Neural crest cell (in vitro differentiated cells): ENCODE measurements around the gene SLC66A1. TPM values are rescaled to one million over a fixed set of nuclear protein-coding genes. Genes with fewer than 3 reads are reported as not detected.

Experiments used
- DNase-seq: peaks from one replicate; pipeline ENCODE4 v3.0.0; 2021; ENCODE audit warnings: low read depth, mixed read lengths, low spot score
- H3K27ac Mint-ChIP-seq: one replicate; pipeline ENCODE4 v1.8.0; 2021; ENCODE audit warnings: mild to moderate bottlenecking, mixed read lengths; ENCODE audit not compliant: unreplicated experiment
- H3K27me3 Mint-ChIP-seq: 2 replicates; pipeline ENCODE4 v1.8.0; 2021; ENCODE audit warnings: low read depth, mild to moderate bottlenecking, mixed read lengths
- H3K36me3 Mint-ChIP-seq: 2 replicates; pipeline ENCODE4 v1.8.0; 2021; ENCODE audit warnings: low read depth, mild to moderate bottlenecking, mixed read lengths
- H3K4me1 Mint-ChIP-seq: 2 replicates; pipeline ENCODE4 v1.8.0; 2021; ENCODE audit warnings: mixed read lengths
- H3K4me3 Mint-ChIP-seq: one replicate; pipeline ENCODE4 v1.8.0; 2021; ENCODE audit warnings: mild to moderate bottlenecking, mixed read lengths
- H3K9me3 Mint-ChIP-seq: 2 replicates; pipeline ENCODE4 v1.8.0; 2021; ENCODE audit warnings: mixed read lengths
- CTCF ChIP-seq: fragments of 200-600 bp; sonication (generic); conservative IDR thresholded peaks from 2 replicates; pipeline ENCODE4 v1.5.0; 2021; ENCODE audit warnings: antibody characterized with exemption, mild to moderate bottlenecking
- total RNA-seq: library from RNA; stranded (reverse); gene quantifications from 2 replicates; pipeline ENCODE4 v1.2.1, GENCODE V29; 2021

Gene SLC66A1
- total RNA-seq, 1 donor from 2014 or later, result 27.4 TPM

- Mint-ChIP-seq H3K4me3 (no peak overlapping the region), H3K36me3 (no peaks in the 10 kb centered on the region), H3K27me3 (no peaks in the 10 kb centered on the region), H3K27ac (no peak overlapping the region), H3K4me1 (peaks cover 5% of the 10 kb centered on the region), H3K9me3 (no peaks in the 10 kb centered on the region)
- no peak for DNase-seq
- TF ChIP-seq CTCF, result no peak
These were observed 48.3 kb downstream of the SLC66A1 start for GRCh38 chr1:19360432-19360831.

DNA sequence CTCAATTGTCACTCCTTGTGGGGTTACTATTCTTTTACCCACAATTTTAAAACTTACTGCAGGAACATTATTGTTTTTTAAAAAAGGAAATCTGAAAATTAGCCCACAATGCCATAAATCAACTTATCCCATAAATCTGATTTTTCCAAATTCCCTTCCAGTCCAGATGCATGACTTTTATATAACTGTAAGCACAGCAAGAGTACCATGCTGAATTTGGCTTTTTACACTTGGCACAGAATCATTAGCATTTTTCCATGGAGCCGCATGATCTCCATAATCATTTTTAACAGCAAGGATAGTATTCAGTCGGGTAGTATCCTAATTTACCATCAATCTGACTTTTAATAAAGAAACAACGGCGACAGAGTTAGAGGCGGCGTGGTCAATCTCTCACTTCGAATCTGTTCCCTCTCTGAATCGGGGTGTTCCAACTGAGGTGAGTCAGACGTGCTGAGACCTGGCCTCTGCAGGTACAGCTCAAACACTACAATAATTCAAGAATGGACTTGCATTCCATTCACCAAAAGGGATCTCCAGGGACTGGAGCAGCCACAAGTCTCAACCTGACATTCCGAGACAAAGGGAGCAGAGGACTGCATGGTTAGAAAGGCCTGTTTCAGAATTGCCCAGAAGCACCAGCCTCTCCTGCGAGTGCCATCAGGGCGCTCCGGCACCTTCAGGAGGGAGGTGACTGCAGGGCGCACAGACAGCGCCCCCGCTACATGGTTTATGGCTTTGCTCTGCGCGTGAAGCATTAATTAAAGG is 48.9 kb downstream of the SLC66A1 start:
- Mint-ChIP-seq H3K27ac (peak overlapping the region; percentile 79), H3K27me3 (no peaks in the 10 kb centered on the region), H3K4me3 (no peak overlapping the region), H3K9me3 (no peaks in the 10 kb centered on the region), H3K36me3 (no peaks in the 10 kb centered on the region), H3K4me1 (peaks cover 5% of the 10 kb centered on the region)
- DNase-seq, result no peak
- no peak for TF ChIP-seq CTCF

GRCh38 chr1:19361611-19362147 is 49.6 kb downstream of the SLC66A1 start:
- TF ChIP-seq CTCF, result no peak
- H3K4me1 Mint-ChIP-seq, result peaks cover 9% of the 10 kb centered on the region
- no peak overlapping the region for H3K27ac Mint-ChIP-seq

DNA sequence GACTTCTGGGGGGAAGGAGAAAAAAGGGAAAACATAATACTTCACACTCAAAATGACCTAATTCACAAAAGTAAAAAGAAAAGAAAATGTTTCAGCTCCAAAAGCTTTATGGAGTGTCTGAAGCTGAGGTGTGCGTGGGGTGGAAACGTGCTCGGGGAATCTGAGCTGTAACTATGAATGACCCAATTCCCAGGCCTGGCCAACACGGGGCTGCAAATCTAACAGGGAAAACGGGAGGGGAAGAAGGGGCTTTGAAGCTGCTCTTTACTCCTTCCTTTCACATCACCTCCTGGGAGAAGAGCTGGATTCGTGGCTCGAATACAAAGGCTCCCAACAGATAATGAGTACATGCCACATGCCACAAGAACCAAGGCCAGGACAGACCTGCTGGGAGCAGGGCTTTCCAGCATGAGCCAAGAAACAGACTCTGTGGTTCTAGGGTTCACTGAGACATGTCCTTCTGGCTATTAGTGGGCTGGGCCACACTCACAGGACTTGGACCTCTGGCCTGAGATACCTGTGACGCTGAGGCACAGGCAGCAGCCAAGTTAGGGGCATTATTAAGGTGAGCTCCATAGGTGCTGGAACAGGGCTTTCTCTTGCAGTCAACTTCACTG is 51.5 kb downstream of the SLC66A1 start:
- no peak for DNase-seq
- Mint-ChIP-seq H3K9me3 (no peaks in the 10 kb centered on the region), H3K27ac (no peak overlapping the region), H3K36me3 (no peaks in the 10 kb centered on the region), H3K4me3 (no peak overlapping the region), H3K27me3 (no peaks in the 10 kb centered on the region), H3K4me1 (peaks cover 16% of the 10 kb centered on the region)
- no peak for TF ChIP-seq CTCF

More at GRCh38 chr1:19361611-19362147, 49.6 kb downstream of the SLC66A1 start:
- H3K27me3 Mint-ChIP-seq, result no peaks in the 10 kb centered on the region
- H3K4me3 Mint-ChIP-seq, result no peak overlapping the region
- H3K9me3 Mint-ChIP-seq, result no peaks in the 10 kb centered on the region
- DNase-seq, result no peak
- no peaks in the 10 kb centered on the region for H3K36me3 Mint-ChIP-seq

GRCh38 chr1:19365721-19366120 is 53.6 kb downstream of the SLC66A1 start:
- Mint-ChIP-seq H3K27ac (no peak overlapping the region), H3K9me3 (no peaks in the 10 kb centered on the region), H3K4me1 (peaks cover 16% of the 10 kb centered on the region), H3K36me3 (no peaks in the 10 kb centered on the region), H3K4me3 (no peak overlapping the region), H3K27me3 (no peaks in the 10 kb centered on the region)
- TF ChIP-seq CTCF, result no peak
- no peak for DNase-seq
